Activated naive CD4-positive, alpha-beta T cell treated with Interleukin-2 at 50 U/mL for 16 hours (primary cell): ENCODE measurements around the gene RAB7B.

ENCODE experiments used
- DNase-seq: peaks from one replicate; pipeline ENCODE4 v3.0.0-alpha.2; 2020

The RAB7B gene

GRCh38 chr1:205972491-205973168, 30.6 kb downstream of the RAB7B start:
- no peak for DNase-seq

GRCh38 chr1:205972081-205972480, 31.1 kb downstream of the RAB7B start:
- no peak for DNase-seq

- no peak for DNase-seq
Observed at GRCh38 chr1:205971082-205971481, 32.1 kb downstream of the RAB7B start.

GRCh38 chr1:205970486-205970885, 32.7 kb downstream of the RAB7B start:
- DNase-seq = no peak

GRCh38 chr1:205969229-205969628, 34.0 kb downstream of the RAB7B start:
- DNase-seq = no peak

GRCh38 chr1:205967554-205968335, 35.5 kb downstream of the RAB7B start:
- no peak for DNase-seq

GRCh38 chr1:205965036-205965884, 37.9 kb downstream of the RAB7B start:
- DNase-seq = no peak

- DNase-seq = no peak
Observed at GRCh38 chr1:205963352-205964155, 39.6 kb downstream of the RAB7B start.

GRCh38 chr1:205962821-205963221, 40.4 kb downstream of the RAB7B start:
- no peak for DNase-seq

GRCh38 chr1:205961991-205962820, 41.0 kb downstream of the RAB7B start:
- no peak for DNase-seq

GRCh38 chr1:205961405-205961804, 41.8 kb downstream of the RAB7B start:
- DNase-seq = no peak

GRCh38 chr1:205959789-205960188, 43.4 kb downstream of the RAB7B start:
- no peak for DNase-seq

- no peak for DNase-seq
Observed at GRCh38 chr1:205955499-205955898, 47.7 kb downstream of the RAB7B start.

GRCh38 chr1:205954819-205955404, 48.3 kb downstream of the RAB7B start:
- no peak for DNase-seq

- no peak for DNase-seq
Observed at GRCh38 chr1:205951746-205952145, 51.4 kb downstream of the RAB7B start.

GRCh38 chr1:205950826-205951549, 52.2 kb downstream of the RAB7B start:
- no peak for DNase-seq

- DNase-seq = no peak
Observed at GRCh38 chr1:205950280-205950679, 52.9 kb downstream of the RAB7B start.

- no peak for DNase-seq
Observed at GRCh38 chr1:205949753-205950152, 53.4 kb downstream of the RAB7B start.

GRCh38 chr1:205948886-205949285, 54.3 kb downstream of the RAB7B start:
- no peak for DNase-seq

GRCh38 chr1:205948039-205948438, 55.2 kb downstream of the RAB7B start:
- no peak for DNase-seq

- no peak for DNase-seq
Observed at GRCh38 chr1:205947024-205947423, 56.2 kb downstream of the RAB7B start.
